ENCODE results near the gene RNF144A. TPM values are rescaled to one million over a fixed set of nuclear protein-coding genes. Genes with fewer than 3 reads are reported as not detected.
A peak's percentile ranks its signal among the peaks of the same experiment; 100 is the strongest.

RNF144A gene
- total RNA-seq, 3 donors from 2014 or later (not counting 1 experiment from before 2014, with no cell fraction given) = 17.3 to 36.7 (median 19.0) TPM

- no peaks in the 10 kb centered on the region for H3K9me3 ChIP-seq (ENCODE audit: control insufficient read depth, insufficient read depth, low read length)
- H3K27ac ChIP-seq (ENCODE audit: low read length) = no peak overlapping the region
- Mint-ChIP-seq H3K4me1 (peaks cover 35 to 39% of the 10 kb centered on the region in 2 donors), H3K4me3 (no peak overlapping the region), H3K27ac (no peak overlapping the region), H3K36me3 (no peaks in the 10 kb centered on the region), H3K27me3 (ENCODE audit: low read depth in 2 of 2) (no peaks in the 10 kb centered on the region), H3K9me3 (no peaks in the 10 kb centered on the region)
- no peaks in the 10 kb centered on the region for H3K27me3 ChIP-seq (ENCODE audit: control insufficient read depth, insufficient read depth, low read length)
- H3K4me1 ChIP-seq (ENCODE audit: control insufficient read depth, insufficient read depth, low read length) = peaks cover 13% of the 10 kb centered on the region
- H3K4me3 ChIP-seq (ENCODE audit: low read length) = no peak overlapping the region
- DNase-seq (no peak), ATAC-seq (no peak)
- WGBS (ENCODE audit: insufficient coverage) = 96% methylated on average over 6 of the region's 6 CpGs
- TF ChIP-seq, protein P1, sequence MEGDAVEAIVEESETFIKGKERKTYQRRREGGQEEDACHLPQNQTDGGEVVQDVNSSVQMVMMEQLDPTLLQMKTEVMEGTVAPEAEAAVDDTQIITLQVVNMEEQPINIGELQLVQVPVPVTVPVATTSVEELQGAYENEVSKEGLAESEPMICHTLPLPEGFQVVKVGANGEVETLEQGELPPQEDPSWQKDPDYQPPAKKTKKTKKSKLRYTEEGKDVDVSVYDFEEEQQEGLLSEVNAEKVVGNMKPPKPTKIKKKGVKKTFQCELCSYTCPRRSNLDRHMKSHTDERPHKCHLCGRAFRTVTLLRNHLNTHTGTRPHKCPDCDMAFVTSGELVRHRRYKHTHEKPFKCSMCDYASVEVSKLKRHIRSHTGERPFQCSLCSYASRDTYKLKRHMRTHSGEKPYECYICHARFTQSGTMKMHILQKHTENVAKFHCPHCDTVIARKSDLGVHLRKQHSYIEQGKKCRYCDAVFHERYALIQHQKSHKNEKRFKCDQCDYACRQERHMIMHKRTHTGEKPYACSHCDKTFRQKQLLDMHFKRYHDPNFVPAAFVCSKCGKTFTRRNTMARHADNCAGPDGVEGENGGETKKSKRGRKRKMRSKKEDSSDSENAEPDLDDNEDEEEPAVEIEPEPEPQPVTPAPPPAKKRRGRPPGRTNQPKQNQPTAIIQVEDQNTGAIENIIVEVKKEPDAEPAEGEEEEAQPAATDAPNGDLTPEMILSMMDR (IDR thresholded peaks at IDR 0.05) = no peak
- intact Hi-C loops (cut with micrococcal nuclease) = no loop called here
- peaks cover 5% of the 10 kb centered on the region for H3K36me3 ChIP-seq (ENCODE audit: control insufficient read depth, insufficient read depth, low read length)
Measured at GRCh38 chr2:7012141-7012764, 95.0 kb downstream of the RNF144A start.

- intact Hi-C loops (cut with micrococcal nuclease) = no loop called here
- Mint-ChIP-seq H3K27me3 (ENCODE audit: low read depth in 2 of 2) (no peaks in the 10 kb centered on the region), H3K4me1 (peaks cover 21 to 25% of the 10 kb centered on the region in 2 donors), H3K9me3 (no peaks in the 10 kb centered on the region), H3K4me3 (no peak overlapping the region), H3K36me3 (no peaks in the 10 kb centered on the region), H3K27ac (peak overlapping the region in 1 of 2 donors; percentile 6)
- ATAC-seq (no peak), DNase-seq (no peak)
- TF ChIP-seq, protein P1 (IDR thresholded peaks at IDR 0.05) = no peak
- H3K27me3 ChIP-seq (ENCODE audit: control insufficient read depth, insufficient read depth, low read length) = no peaks in the 10 kb centered on the region
- H3K4me3 ChIP-seq (ENCODE audit: low read length) = no peak overlapping the region
- H3K9me3 ChIP-seq (ENCODE audit: control insufficient read depth, insufficient read depth, low read length) = no peaks in the 10 kb centered on the region
- no peak overlapping the region for H3K27ac ChIP-seq (ENCODE audit: low read length)
- H3K36me3 ChIP-seq (ENCODE audit: control insufficient read depth, insufficient read depth, low read length) = peaks cover 5% of the 10 kb centered on the region
- no peaks in the 10 kb centered on the region for H3K4me1 ChIP-seq (ENCODE audit: control insufficient read depth, insufficient read depth, low read length)
- WGBS (ENCODE audit: insufficient coverage) = 24% methylated on average over 1 of the region's 3 CpGs
Measured at GRCh38 chr2:7013471-7014160, 96.4 kb downstream of the RNF144A start.

DNA sequence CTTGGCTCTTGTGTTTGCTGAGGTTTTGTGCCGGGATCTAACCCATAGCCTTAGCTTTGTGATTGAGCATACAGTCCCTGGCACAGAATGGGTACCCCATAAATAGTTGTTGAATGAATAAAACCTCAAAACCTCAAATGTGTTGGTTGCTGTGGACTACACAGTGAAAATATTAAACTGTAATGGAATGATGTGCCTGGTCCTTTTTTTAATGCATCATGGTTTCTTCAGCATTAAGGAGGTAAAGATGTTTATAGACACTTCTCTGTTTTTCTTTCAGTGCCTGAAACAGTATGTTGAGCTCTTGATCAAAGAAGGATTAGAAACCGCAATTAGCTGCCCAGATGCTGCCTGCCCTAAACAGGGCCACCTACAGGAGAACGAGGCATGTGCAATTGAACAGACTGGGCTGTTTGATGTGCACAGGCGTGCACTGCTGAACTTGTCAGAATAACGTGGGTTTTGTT lies 97.0 kb downstream of the RNF144A start:
- ATAC-seq (peak; percentile 54 to 87 (median 66)), DNase-seq (peak in 1 of 2 donors; percentile 64)
- Histone ChIP-seq H3K4me3 (ENCODE audit: low read length) (no peak overlapping the region), H3K27ac (ENCODE audit: low read length) (no peak overlapping the region), H3K36me3 (ENCODE audit: control insufficient read depth, insufficient read depth, low read length) (peaks cover 5% of the 10 kb centered on the region), H3K4me1 (ENCODE audit: control insufficient read depth, insufficient read depth, low read length) (no peaks in the 10 kb centered on the region), H3K9me3 (ENCODE audit: control insufficient read depth, insufficient read depth, low read length) (no peaks in the 10 kb centered on the region), H3K27me3 (ENCODE audit: control insufficient read depth, insufficient read depth, low read length) (no peaks in the 10 kb centered on the region)
- TF ChIP-seq, protein P1 (IDR thresholded peaks at IDR 0.05) = peak; percentile 48
- Mint-ChIP-seq H3K4me3 (no peak overlapping the region), H3K27ac (peak overlapping the region in 1 of 2 donors; percentile 6), H3K27me3 (ENCODE audit: low read depth in 2 of 2) (no peaks in the 10 kb centered on the region), H3K36me3 (no peaks in the 10 kb centered on the region), H3K9me3 (no peaks in the 10 kb centered on the region), H3K4me1 (peaks cover 20 to 24% of the 10 kb centered on the region in 2 donors)
- intact Hi-C loops (cut with micrococcal nuclease) = no loop called here
- 62% methylated on average over 5 of the region's 5 CpGs for WGBS (ENCODE audit: insufficient coverage)

Measured in natural killer cell (primary cell).